ENCODE measurements around the gene ERMAP. TPM values are rescaled to one million over a fixed set of nuclear protein-coding genes. Genes with fewer than 3 reads are reported as not detected.

The ERMAP gene
- total and polyA plus RNA-seq, 12 donors, result 8.1 to 24.7 (median 15.3) TPM

- no peak for TF ChIP-seq CTCF (IDR thresholded peaks at IDR 0.05)
- TF ChIP-seq POLR2A (IDR thresholded peaks at IDR 0.05), result no peak
- intact Hi-C loops (cut with DNase I), result no loop called here
These were observed 14.4 kb downstream of the ERMAP start for GRCh38 chr1:42831273-42831672.

GRCh38 chr1:42832641-42833240, 15.8 kb downstream of the ERMAP start:
- Histone ChIP-seq H3K27me3 (no peaks in the 10 kb centered on the region), H3K9me3 (replicated peaks in 1 of 3) (no peaks in the 10 kb centered on the region), H3K4me3 (no peak overlapping the region), H3K27ac (no peak overlapping the region), H3K36me3 (replicated peaks in 1 of 2) (no peaks in the 10 kb centered on the region), H3K4me1 (replicated peaks in 1 of 2) (no peaks in the 10 kb centered on the region)
- TF ChIP-seq POLR2A (IDR thresholded peaks at IDR 0.05) (no peak), CTCF (IDR thresholded peaks at IDR 0.05) (no peak)
- WGBS, 4 donors, result 83 to 97% (median 96%) methylated on average over 3 of the region's 3 CpGs
- intact Hi-C loops (cut with DNase I), result no loop called here
- DNase-seq, result no peak

More at GRCh38 chr1:42831273-42831672, 14.4 kb downstream of the ERMAP start:
- no peaks in the 10 kb centered on the region for H3K4me1 ChIP-seq (replicated peaks in 1 of 2)
- H3K36me3 ChIP-seq (replicated peaks in 1 of 2), result no peaks in the 10 kb centered on the region
- H3K27ac ChIP-seq, result no peak overlapping the region
- no peak for DNase-seq
- H3K27me3 ChIP-seq, result no peaks in the 10 kb centered on the region
- no peak overlapping the region for H3K4me3 ChIP-seq
- no peaks in the 10 kb centered on the region for H3K9me3 ChIP-seq (replicated peaks in 1 of 3)

GRCh38 chr1:42833981-42834380, 17.1 kb downstream of the ERMAP start:
- intact Hi-C loops (cut with DNase I), result no loop called here
- Histone ChIP-seq H3K9me3 (replicated peaks in 1 of 3) (no peaks in the 10 kb centered on the region), H3K4me1 (replicated peaks in 1 of 2) (no peaks in the 10 kb centered on the region), H3K36me3 (replicated peaks in 1 of 2) (no peaks in the 10 kb centered on the region), H3K4me3 (no peak overlapping the region), H3K27me3 (no peaks in the 10 kb centered on the region), H3K27ac (no peak overlapping the region)
- 76 to 85% (median 83%) methylated on average over 4 of the region's 4 CpGs for WGBS, 4 donors
- DNase-seq, result no peak
- TF ChIP-seq CTCF (IDR thresholded peaks at IDR 0.05) (no peak), POLR2A (IDR thresholded peaks at IDR 0.05) (no peak)

GRCh38 chr1:42834803-42835202, 17.9 kb downstream of the ERMAP start:
- Histone ChIP-seq H3K36me3 (replicated peaks in 1 of 2) (no peaks in the 10 kb centered on the region), H3K4me1 (replicated peaks in 1 of 2) (no peaks in the 10 kb centered on the region), H3K4me3 (no peak overlapping the region), H3K9me3 (replicated peaks in 1 of 3) (no peaks in the 10 kb centered on the region), H3K27ac (no peak overlapping the region), H3K27me3 (no peaks in the 10 kb centered on the region)
- intact Hi-C loops (cut with DNase I), result no loop called here
- TF ChIP-seq CTCF (IDR thresholded peaks at IDR 0.05), result no peak
- TF ChIP-seq POLR2A (IDR thresholded peaks at IDR 0.05), result no peak
- WGBS, 4 donors, result 83 to 95% (median 90%) methylated on average over 5 of the region's 5 CpGs
- DNase-seq, result no peak

Data from adrenal gland (tissue), 12 donors.